GM21423 (cell line): ENCODE results near the gene DCDC1.

ENCODE experiments used
- ATAC-seq: cut with Tn5 transposase; IDR thresholded peaks from one replicate; pipeline ENCODE4 v1.9.1; 2021; ENCODE audit warnings: mild to moderate bottlenecking, moderate library complexity; ENCODE audit not compliant: unreplicated experiment

The DCDC1 gene

GRCh38 chr11:31110830-31111229, 258.7 kb downstream of the DCDC1 start:
- no peak for ATAC-seq

- no peak for ATAC-seq
Measured at GRCh38 chr11:31109446-31109845, 260.1 kb downstream of the DCDC1 start.

- ATAC-seq: no peak
Measured at GRCh38 chr11:31107649-31108048, 261.9 kb downstream of the DCDC1 start.

- ATAC-seq: peak; percentile 87
Measured at GRCh38 chr11:31106968-31107576, 262.5 kb downstream of the DCDC1 start.

GRCh38 chr11:31106326-31106725, 263.2 kb downstream of the DCDC1 start:
- no peak for ATAC-seq

GRCh38 chr11:31102875-31103274, 266.7 kb downstream of the DCDC1 start:
- ATAC-seq: no peak

- no peak for ATAC-seq
Measured at GRCh38 chr11:31102316-31102715, 267.2 kb downstream of the DCDC1 start.

- no peak for ATAC-seq
Measured at GRCh38 chr11:31096191-31096805, 273.2 kb downstream of the DCDC1 start.

- ATAC-seq: no peak
Measured at GRCh38 chr11:31092638-31093037, 276.9 kb downstream of the DCDC1 start.

GRCh38 chr11:31089117-31089516, 280.4 kb downstream of the DCDC1 start:
- no peak for ATAC-seq

GRCh38 chr11:31069447-31070205, 299.9 kb downstream of the DCDC1 start:
- no peak for ATAC-seq

- ATAC-seq: no peak
Measured at GRCh38 chr11:31060880-31061279, 308.7 kb downstream of the DCDC1 start.

GRCh38 chr11:31059529-31059928, 310.0 kb downstream of the DCDC1 start:
- ATAC-seq: no peak

GRCh38 chr11:31050061-31050765, 319.3 kb downstream of the DCDC1 start:
- ATAC-seq: no peak

- no peak for ATAC-seq
Measured at GRCh38 chr11:31045335-31045734, 324.2 kb downstream of the DCDC1 start.

- ATAC-seq: no peak
Measured at GRCh38 chr11:31030138-31030792, 339.3 kb downstream of the DCDC1 start.

- no peak for ATAC-seq
Measured at GRCh38 chr11:31026315-31026714, 343.2 kb downstream of the DCDC1 start.

- no peak for ATAC-seq
Measured at GRCh38 chr11:31022080-31022479, 347.5 kb downstream of the DCDC1 start.

GRCh38 chr11:31019786-31020185, 349.8 kb downstream of the DCDC1 start:
- ATAC-seq: no peak

- ATAC-seq: no peak
Measured at GRCh38 chr11:31005202-31005601, 364.3 kb downstream of the DCDC1 start.

GRCh38 chr11:31001427-31001826, 368.1 kb downstream of the DCDC1 start:
- no peak for ATAC-seq
